HuH-7.5 (cell line): Measurements from ENCODE around the gene RHOBTB3.
"Not testable (repeated sequence)": the region's sequence is repeated elsewhere in the genome, so short reads cannot be mapped to it uniquely, and the experiment has no call there.

Source experiments
- DNase-seq: peaks from one replicate; pipeline ENCODE4 v3.0.0; 2011; ENCODE audit warnings: low spot score

Gene RHOBTB3

DNA sequence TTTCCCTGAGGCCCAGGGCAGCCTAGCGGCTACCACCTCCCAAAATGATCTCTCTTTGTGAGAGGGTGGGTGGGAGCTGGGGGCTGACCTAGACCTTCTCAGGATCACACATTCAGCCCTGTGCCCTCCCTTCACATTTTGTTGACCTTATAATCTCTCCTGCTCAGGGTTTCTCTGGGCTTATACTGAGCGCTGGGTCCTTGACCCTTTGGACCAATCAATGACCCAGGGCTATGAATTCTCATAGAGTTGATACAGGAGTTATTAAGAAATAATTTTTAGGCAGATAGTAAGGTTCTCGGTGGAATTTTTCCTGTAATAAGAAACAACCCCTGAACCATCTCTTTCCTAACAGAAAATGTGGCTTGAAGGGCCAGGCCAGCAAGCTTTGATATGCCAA lies 69.4 kb downstream of the RHOBTB3 start:
- DNase-seq = no peak

DNA sequence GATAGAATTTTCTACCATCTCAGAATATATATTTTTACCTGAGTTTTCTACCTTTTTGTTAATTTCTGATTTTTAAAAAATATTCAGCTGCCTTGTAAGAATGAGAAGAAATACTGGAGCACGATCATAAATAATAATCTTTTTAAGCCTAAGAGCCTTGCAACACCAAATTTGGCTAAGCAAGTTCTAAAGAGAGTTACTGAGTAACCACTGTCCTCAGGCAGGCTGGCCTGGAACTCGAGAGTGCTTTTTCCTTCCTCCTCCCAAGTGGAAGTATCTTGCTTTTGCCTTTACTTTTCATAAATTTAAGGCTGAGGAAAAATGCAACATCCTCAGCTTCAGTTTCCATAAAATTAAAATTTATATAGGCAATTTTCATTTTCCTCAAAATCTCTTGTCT lies 70.4 kb downstream of the RHOBTB3 start:
- no peak for DNase-seq

DNA sequence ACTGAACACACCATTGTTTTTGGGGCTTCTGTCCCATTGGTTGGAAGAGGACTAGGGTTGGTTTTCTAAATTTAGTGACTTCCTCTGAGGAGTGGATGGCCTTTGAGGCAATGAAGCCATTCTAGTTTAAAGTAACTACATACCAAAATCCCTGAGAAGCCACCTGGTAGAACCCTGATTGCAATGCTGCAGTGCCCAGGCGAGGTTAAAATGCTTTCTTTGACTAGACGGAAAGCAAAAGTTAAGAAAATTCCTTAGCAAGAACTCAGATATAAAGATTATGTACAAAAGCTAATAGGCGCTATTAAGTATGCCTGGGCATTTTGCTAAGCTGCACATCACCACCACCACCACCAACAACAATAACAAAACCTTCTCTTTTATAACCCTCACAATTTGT lies 70.8 kb downstream of the RHOBTB3 start:
- no peak for DNase-seq

DNA sequence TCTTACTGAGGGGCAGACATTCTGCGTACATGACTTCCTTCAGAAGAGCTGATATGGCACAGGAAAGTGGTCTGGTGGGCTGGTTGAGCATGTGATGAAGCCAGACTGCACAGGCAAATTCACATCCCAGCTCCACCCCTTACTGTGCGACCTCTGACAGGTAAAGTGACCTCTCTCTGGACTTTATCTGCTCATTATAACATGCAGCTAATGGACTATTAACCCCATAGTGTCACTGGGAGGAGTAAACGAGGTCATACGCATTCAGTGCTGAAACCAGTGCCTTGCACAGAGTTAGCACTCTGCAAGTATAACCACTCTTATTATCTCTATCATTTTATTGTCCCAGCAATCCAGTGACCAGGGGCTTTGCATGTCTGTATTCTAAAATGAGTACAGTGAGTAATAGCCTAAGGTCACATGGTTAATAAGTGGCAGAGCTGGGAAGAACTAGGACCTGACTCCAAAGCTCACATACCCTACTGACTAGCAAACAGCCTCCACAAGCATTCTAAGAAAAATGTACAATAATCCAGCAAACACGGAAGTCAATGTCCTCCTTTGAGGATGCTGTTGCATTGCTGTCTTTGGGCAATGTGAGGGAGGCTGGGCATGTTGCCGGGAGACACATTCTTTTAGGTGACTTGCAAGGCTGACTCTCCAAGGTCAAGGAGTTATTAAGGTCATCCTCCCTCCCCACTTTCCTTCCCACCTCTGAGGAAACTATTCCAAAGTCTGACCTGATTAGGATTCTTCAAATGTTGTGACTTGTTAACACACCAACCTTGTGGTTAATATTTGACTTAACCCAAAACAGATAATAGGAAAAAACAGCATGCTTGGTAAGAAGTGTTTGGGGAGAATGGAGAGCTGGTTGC lies 72.4 kb downstream of the RHOBTB3 start:
- no peak for DNase-seq

DNA sequence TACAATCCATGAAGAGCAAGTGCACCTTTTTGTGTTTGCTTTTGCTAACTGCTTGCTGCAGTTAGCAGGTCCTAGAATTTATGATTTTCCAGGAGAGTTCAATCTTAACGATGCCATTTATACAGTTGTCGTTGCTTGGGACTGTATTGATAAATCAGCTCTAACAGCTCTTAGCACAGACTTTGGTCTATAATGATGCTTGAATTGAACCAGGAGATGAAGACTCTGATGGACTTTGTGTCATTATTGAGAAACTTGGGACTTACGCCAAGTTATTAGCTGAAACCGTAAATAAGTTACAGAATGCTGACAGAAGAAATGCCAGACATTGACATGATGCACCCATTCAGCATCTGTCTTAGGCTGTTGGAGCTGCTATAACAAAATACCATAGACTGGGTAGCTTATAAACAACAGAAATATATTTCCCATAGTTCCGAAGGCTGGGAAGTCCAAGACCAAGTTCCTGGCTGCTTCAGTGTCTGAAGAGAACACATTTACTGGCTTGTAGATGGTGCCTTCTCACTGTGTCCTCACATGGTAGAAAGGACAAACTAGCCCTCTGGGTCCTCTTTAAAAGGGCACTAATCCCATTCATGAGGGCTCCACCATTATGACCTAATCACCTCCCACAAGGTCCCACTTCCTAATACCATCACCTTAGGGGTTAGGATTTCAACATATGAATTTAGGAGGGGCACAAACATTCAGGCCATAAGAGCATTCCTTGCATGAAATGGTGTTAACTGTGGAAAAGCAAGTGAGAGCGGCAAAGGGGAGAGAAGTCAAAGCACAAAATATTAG lies 73.8 kb downstream of the RHOBTB3 start:
- DNase-seq = no peak

DNA sequence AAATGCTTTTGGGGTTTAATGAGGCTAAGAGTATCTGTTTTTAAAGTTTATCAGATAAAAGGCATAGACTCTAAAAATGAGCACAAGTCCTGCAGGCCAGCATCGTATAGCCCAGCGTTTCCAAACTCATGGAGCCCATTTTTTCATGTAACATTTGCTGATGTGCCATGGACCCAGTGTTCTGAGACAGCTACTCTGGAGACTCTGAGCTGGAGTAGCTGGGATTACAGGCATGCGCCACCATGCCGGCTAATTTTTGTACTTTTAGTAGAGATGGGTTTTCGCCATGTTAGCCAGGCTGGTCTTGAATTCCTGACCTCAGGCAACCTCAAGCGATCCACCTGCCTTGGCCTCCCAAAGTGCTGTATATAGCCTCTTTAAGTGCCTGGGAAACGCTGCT lies 75.6 kb downstream of the RHOBTB3 start:
- DNase-seq = no peak

GRCh38 chr5:95808013-95808685 lies 77.0 kb downstream of the RHOBTB3 start:
- DNase-seq = no peak

- DNase-seq = no peak
These were observed 77.7 kb downstream of the RHOBTB3 start for GRCh38 chr5:95808686-95809413.

GRCh38 chr5:95809414-95809960 lies 78.4 kb downstream of the RHOBTB3 start:
- no peak for DNase-seq

DNA sequence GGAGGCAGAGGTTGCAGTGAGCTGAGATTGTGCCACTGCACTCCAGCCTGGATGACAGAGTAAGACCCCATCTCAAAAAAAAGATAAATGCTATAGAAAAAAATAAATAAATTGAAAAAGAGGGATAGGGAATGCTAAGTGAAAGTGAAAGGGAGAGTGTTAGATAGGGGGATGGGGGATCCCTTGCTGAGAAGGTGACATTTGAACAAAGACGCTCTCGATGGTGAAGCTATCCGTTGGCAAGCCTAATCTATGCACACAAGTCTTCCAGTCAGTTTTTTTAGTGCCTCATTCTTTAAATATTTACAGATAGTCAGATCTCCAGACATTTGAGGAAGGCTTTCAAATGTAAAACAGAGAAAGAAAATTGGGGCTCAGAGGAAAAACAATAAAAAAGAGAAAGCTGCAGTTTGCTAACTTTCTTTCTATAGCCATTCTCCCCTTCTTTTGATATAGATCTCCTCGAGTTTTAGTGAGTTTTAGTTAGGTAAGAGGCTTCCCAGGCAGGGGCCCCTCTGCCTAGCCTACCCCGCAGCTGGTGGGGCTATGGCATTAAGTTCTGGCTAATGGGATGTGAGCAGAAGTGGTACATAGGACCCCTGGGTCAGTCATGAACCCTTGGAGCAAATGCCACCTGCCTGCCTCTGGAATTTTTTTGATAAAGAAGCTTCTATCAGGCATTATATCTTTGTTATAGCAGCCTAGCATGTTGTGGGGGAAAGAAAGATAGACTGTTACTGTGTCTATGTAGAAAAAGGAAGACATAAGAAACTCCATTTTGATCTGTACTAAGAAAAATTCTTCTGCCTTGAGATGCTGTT lies 79.4 kb downstream of the RHOBTB3 start:
- no peak for DNase-seq

GRCh38 chr5:95811126-95811423 lies 79.9 kb downstream of the RHOBTB3 start:
- not testable (repeated sequence) for DNase-seq

DNA sequence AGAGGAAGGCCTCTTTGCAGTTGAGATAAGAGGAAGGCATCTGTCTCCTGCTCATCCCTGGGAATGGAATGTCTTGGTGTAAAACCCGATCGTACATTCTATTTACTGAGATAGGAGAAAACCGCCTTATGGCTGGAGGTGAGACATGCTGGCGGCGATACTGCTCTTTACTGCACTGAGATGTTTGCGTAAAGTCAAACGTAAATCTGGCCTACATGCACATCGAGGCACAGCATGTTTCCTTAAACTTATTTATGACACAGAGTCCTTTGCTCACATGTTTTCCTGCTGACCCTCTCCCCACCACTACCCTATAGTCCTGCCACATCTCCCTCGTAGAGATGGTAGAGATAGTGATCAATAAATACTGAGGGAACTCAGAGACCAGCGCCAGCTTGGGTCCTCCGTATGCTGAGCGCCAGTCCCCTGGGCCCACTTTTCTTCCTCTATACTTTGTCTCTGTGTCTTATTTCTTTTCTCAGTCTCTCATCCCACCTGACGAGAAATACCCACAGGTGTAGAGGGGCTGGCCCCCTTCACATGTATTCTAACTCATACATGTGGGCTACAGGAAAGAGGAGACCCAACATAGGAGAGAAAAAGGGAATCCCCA lies 80.4 kb downstream of the RHOBTB3 start:
- not testable (repeated sequence) for DNase-seq

DNA sequence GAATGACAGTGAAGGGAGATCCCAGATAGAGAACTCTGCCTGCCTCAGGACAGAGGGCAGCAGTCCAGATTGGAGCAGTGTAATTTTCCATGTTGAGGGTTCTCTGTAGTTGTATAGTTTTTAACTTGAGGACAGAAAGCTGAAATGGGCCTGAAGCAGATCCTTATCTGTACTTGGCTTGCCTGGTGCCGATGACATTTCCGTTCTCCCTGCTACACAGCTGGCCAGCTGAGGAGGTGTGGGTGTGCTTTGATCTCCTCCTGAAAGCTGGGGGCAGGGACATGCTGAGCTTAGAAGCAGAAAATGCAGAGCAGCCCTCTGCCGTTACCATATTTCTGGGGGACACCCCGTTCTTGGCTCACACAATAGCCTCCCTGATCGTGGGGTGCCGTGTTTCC lies 80.9 kb downstream of the RHOBTB3 start:
- DNase-seq = no peak

GRCh38 chr5:95813035-95813434 lies 81.9 kb downstream of the RHOBTB3 start:
- not testable (repeated sequence) for DNase-seq

- DNase-seq = no peak
These were observed 84.1 kb downstream of the RHOBTB3 start for GRCh38 chr5:95815155-95815729.

GRCh38 chr5:95816341-95816740 lies 85.2 kb downstream of the RHOBTB3 start:
- no peak for DNase-seq

DNA sequence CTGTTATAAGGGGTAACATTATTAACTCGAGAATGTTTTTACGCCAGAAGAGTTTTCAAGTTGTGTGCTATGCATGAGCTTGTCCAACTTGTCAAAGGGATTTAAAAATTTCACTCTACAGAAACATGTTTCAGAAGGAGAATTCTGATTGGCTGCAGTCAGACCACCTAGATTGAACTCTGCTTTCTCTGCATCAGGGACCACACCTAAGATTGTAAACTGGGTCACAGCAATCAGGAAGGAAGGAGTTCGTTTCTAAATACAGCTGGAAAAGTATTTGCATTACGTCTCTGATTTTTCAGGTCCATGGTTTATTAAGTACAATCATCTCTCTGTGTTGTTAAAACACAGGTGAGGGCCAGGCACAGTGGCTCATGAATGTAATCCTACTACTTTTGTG lies 85.6 kb downstream of the RHOBTB3 start:
- DNase-seq = no peak

DNA sequence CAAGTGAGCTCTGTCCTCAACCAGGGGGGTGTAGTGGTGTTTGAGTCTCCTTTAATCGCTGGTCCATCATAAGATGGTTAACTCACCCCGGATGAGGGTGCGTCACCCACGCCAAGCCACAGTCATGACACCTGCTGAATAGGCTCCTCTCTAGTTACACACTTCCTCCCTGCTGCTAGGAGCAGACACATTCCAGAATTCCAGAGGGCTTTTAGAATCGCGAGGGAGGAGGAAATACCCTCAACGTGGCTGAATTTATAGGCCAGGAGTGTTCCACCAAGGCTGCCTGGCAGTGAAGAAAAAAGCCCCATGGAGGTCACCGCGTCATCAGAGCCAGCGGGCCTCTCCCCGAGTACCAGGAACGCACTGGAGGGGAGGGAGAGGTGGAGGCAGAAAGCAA lies 86.3 kb downstream of the RHOBTB3 start:
- no peak for DNase-seq

GRCh38 chr5:95818181-95819147 lies 87.3 kb downstream of the RHOBTB3 start:
- DNase-seq = no peak
